A673 (cell line): ENCODE measurements around the gene INHA. TPM values are rescaled to one million over a fixed set of nuclear protein-coding genes. Genes with fewer than 3 reads are reported as not detected.
A peak's percentile ranks its signal among the peaks of the same experiment; 100 is the strongest.

Experiments
- BruUV-seq: library from RNA; stranded (reverse); fragments of 400-500 nt; replicated peaks from 2 replicates; lab custom pipeline; 2021; lab: Mats Ljungman, UMichigan
- CTCF ChIA-PET: fragments of 300-600 bp; sonication (Branson Sonifier 250); formaldehyde crosslinking; loops from one replicate; lab custom pipeline; 2022; ENCODE audit warnings: antibody characterized with exemption; lab: Charles Lee
- POLR2A ChIA-PET: fragments of 300-600 bp; sonication (Branson Sonifier 250); formaldehyde crosslinking; loops from one replicate; lab custom pipeline; 2022; ENCODE audit warnings: antibody characterized with exemption; ENCODE audit not compliant: low non-redundant PET; lab: Charles Lee
- DNase-seq: peaks from one replicate; pipeline ENCODE4 v3.0.0-alpha.2; 2015; ENCODE audit warnings: low spot score
- H3K27ac ChIP-seq: fragments of 200-600 bp; sonication (generic); 2 replicates; pipeline ENCODE4 v1.5.1; 2016; ENCODE audit warnings: mixed run types, low read depth, mild to moderate bottlenecking, mixed read lengths, antibody characterized with exemption, low read length; ENCODE audit not compliant: poor library complexity, severe bottlenecking
- H3K27me3 ChIP-seq: fragments of 200-600 bp; sonication (generic); replicated peaks from 2 replicates; pipeline ENCODE4 v1.6.1; 2017; ENCODE audit warnings: mixed run types, low read depth, mild to moderate bottlenecking, mixed read lengths, antibody characterized with exemption, low read length; ENCODE audit not compliant: insufficient read depth, poor library complexity
- H3K36me3 ChIP-seq: fragments of 200-600 bp; sonication (generic); 2 replicates; pipeline ENCODE4 v1.6.1; 2016; ENCODE audit warnings: mixed run types, mild to moderate bottlenecking, mixed read lengths, antibody characterized with exemption, low read length; ENCODE audit not compliant: insufficient read depth, poor library complexity, severe bottlenecking
- H3K4me1 ChIP-seq: fragments of 200-600 bp; sonication (generic); 2 replicates; pipeline ENCODE4 v1.6.1; 2017; ENCODE audit warnings: mixed run types, mild to moderate bottlenecking, mixed read lengths, antibody characterized with exemption, low read length; ENCODE audit not compliant: insufficient read depth, poor library complexity, severe bottlenecking
- H3K4me3 ChIP-seq: fragments of 200-600 bp; sonication (generic); 2 replicates; pipeline ENCODE4 v1.5.1; 2016; ENCODE audit warnings: low read depth, mixed run types, mild to moderate bottlenecking, mixed read lengths, low read length; ENCODE audit not compliant: poor library complexity, severe bottlenecking
- H3K9me3 ChIP-seq: fragments of 200-600 bp; sonication (generic); 2 replicates; pipeline ENCODE4 v1.6.1; 2016; ENCODE audit warnings: mixed run types, low read depth, mild to moderate bottlenecking, mixed read lengths, antibody characterized with exemption, low read length; ENCODE audit not compliant: poor library complexity, severe bottlenecking
- CTCF ChIP-seq: fragments of 300-800, 200-600 bp; sonication (generic); conservative IDR thresholded peaks from 2 replicates; pipeline ENCODE4 v1.5.1; 2017; ENCODE audit warnings: low read depth, mild to moderate bottlenecking, antibody characterized with exemption, low read length, moderate library complexity, mixed read lengths
- EZH2 ChIP-seq: fragments of 200-600 bp; sonication (generic); IDR thresholded peaks from 2 replicates; pipeline ENCODE4 v1.6.1; 2017; ENCODE audit warnings: borderline replicate concordance, low read depth, mild to moderate bottlenecking, mixed read lengths, antibody characterized with exemption, low read length; ENCODE audit not compliant: poor library complexity, severe bottlenecking
- intact Hi-C: fragments of 100-400 bp; cut with micrococcal nuclease; formaldehyde crosslinking; loops from one replicate; pipeline ENCODE4 v1.10.0; 2022; ENCODE audit not compliant: unreplicated experiment
- total RNA-seq: library from RNA; stranded (reverse); gene quantifications from 2 replicates; pipeline ENCODE4 v1.2.3, GENCODE V29; 2021

The INHA gene
- total RNA-seq, 1 experiment from 2014 or later: not detected

DNA sequence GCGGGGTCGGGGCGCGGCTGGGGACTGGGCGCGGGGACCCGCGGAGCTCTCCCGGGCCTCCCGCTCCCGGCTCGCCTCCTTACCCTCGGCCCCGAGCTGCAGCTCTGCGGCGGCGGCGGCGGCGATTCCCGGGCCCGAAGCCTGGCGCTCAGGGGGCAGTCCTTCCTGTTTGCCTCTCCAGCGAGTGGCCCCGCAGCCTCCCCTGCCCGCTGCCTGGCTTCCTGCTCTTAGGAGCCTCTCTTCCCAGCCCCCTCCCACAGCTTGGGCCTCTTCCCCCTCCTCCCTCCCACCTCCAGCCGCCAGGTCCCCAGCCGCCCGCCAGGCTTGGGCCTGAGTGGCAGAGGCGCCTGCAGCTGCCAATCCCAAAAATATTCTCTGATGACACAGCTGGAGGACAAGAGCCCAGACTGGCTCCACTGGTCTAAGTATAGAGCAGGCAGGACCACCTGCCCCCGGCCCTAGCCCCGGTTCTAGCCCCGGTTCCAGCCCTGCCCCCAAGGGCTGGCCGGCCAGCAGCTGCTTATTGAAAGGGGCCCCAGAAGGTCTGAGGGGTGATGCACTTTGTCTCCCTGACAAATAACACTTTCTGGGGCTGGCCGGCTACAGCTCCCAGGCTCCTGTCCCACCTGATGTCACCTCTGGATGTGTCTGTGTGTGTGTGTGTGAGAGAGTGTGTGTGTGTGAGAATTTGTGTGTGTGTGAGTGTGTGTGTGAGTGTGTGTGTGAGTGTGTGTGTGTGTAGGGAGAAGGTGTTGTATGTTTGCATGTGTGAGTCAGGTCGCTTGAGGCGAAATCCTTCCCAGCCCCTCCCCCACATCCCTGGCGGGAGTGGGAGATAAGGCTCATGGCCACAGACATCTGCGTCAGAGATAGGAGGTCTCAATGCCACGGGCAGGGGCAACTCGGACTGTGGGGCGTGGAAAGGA is 536 bp upstream of the INHA start, which contains the start of gene OBSL1:
OBSL1 (minus strand) TSS at position 229 of the 926 bp plus-strand sequence. CDS start 307 bp downstream, outside the sequence.
- POLR2A ChIA-PET: no interaction called here
- Histone ChIP-seq H3K4me1 (peaks cover 14% of the 10 kb centered on the region), H3K36me3 (no peaks in the 10 kb centered on the region), H3K4me3 (peak within 1 kb of the TSS; percentile 70), H3K27ac (peak within 1 kb of the TSS; percentile 77), H3K27me3 (no peaks in the 10 kb centered on the region), H3K9me3 (no peaks in the 10 kb centered on the region)
- no TSS peak for BruUV-seq
- CTCF ChIA-PET: interaction anchor here (0.6 to 1.1 kb wide), 4 partner anchors 9 to 106 kb away, joined by 3 to 5 read pairs (median 3); no protein-coding TSS in a partner anchor
- peak; percentile 77 for DNase-seq
- intact Hi-C loops: no loop called here
- TF ChIP-seq CTCF (no peak), EZH2 (no peak)

- TF ChIP-seq CTCF (no peak), EZH2 (no peak)
- no peak for DNase-seq
- Histone ChIP-seq H3K4me3 (no peak overlapping the region), H3K9me3 (no peaks in the 10 kb centered on the region), H3K27ac (no peak overlapping the region), H3K4me1 (peaks cover 14% of the 10 kb centered on the region), H3K36me3 (no peaks in the 10 kb centered on the region), H3K27me3 (no peaks in the 10 kb centered on the region)
- ChIA-PET CTCF (interaction anchor here (0.6 kb wide), 1 partner anchor 117 kb away, joined by 3 read pairs; no protein-coding TSS in a partner anchor), POLR2A (no interaction called here)
- no TSS peak for BruUV-seq
- intact Hi-C loops: no loop called here
Observed at GRCh38 chr2:219573166-219573565, 1.1 kb downstream of the INHA start.

DNA sequence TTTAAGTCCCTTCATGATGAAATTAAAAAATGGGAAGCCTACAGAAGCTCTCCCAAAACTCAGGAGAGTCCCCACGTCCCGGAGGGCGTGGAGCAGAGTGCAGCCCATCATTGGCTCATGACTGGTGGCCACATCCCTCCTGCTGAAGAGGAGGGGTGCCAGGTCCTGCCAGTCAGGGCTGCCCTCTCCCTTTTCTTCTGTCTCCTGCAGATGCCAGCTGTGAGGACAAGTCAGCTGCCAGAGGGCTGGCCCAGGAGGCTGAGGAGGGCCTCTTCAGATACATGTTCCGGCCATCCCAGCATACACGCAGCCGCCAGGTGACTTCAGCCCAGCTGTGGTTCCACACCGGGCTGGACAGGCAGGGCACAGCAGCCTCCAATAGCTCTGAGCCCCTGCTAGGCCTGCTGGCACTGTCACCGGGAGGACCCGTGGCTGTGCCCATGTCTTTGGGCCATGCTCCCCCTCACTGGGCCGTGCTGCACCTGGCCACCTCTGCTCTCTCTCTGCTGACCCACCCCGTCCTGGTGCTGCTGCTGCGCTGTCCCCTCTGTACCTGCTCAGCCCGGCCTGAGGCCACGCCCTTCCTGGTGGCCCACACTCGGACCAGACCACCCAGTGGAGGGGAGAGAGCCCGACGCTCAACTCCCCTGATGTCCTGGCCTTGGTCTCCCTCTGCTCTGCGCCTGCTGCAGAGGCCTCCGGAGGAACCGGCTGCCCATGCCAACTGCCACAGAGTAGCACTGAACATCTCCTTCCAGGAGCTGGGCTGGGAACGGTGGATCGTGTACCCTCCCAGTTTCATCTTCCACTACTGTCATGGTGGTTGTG is 2.6 kb downstream of the INHA start:
- H3K9me3 ChIP-seq: no peaks in the 10 kb centered on the region
- no peaks in the 10 kb centered on the region for H3K27me3 ChIP-seq
- no peak overlapping the region for H3K27ac ChIP-seq
- H3K36me3 ChIP-seq: no peaks in the 10 kb centered on the region
- no peak for DNase-seq
- ChIA-PET CTCF (interaction anchor here (1.0 kb wide), 1 partner anchor 34 kb away, joined by 3 read pairs; no protein-coding TSS in a partner anchor), POLR2A (no interaction called here)
- TF ChIP-seq CTCF: no peak
- no peak for TF ChIP-seq EZH2
- H3K4me3 ChIP-seq: no peak overlapping the region
- intact Hi-C loops: no loop called here
- no TSS peak for BruUV-seq
- H3K4me1 ChIP-seq: peaks cover 13% of the 10 kb centered on the region
